GM18867 (cell line): ENCODE results near the gene KCNK6.
"Not testable (repeated sequence)": the region's sequence is repeated elsewhere in the genome, so short reads cannot be mapped to it uniquely, and the experiment has no call there.

ENCODE experiments used
- ATAC-seq: cut with Tn5 transposase; IDR thresholded peaks from one replicate; pipeline ENCODE4 v1.9.1; 2021; ENCODE audit warnings: mild to moderate bottlenecking, moderate library complexity; ENCODE audit not compliant: unreplicated experiment

The KCNK6 gene

DNA sequence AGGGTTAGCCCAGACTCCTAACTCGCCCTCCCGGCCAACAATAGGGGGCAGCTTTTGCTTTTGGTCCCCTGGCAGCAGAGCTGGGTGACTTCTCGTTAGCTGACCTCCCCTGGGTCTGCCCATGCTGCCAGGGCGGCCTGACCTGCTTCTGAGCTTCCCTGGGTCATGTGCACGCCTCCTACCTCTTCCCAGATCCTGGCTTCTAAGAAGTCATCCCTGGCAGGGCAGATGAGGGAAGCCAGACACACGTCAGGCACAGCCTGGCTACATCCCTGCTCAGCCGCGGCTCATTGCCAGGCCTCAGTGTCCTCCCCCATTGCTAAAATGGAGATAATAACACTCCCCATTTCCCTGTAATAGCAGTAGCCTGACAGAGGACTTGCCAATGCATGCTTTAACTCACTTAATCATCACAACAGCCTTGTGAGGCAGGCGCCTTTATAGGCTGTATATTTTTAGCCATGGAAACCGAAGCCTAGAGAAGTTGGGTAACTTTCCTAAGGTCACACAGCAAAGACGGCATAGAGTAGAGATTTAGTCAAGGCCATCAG lies 2.1 kb downstream of the KCNK6 start:
- ATAC-seq, result no peak

DNA sequence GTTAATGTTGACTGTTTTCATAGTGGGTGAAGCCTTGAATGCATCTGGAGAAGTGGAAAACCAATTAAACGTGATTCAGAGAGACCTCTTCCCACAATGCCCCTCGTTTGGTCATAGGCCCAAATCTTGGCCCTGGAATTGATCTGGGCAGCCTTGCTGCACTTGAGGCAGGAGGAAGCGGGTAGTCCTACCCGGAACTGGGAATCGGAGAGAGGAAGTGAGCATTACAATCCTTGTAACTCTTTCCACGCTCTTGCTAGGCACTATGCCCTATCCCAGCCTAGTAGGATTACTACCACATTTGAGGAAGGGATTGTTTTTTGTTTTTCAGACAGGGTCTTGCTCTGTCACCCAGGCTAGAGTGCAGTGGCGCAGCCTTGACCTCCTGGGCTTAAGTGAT lies 3.6 kb downstream of the KCNK6 start:
- ATAC-seq, result no peak

DNA sequence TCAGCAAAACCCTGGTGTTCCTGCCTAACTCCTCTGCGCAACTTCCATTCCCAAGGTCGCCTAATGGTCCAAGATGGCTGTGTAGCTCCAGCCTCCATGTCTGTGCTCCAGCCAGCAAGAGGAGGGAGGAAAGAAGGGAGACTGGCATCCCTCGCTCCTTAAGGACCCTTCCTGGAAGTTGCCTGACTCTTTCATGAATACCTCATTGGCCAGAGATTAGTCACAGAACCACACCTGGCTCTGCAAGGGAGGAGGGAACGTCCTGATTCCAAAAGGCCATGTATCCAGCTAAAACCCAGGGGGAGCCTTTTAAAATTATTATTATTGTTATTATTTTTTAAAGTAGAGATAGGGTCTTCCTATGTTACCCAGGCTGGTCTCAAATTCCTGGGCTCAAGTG lies 4.8 kb downstream of the KCNK6 start:
- ATAC-seq, result no peak

DNA sequence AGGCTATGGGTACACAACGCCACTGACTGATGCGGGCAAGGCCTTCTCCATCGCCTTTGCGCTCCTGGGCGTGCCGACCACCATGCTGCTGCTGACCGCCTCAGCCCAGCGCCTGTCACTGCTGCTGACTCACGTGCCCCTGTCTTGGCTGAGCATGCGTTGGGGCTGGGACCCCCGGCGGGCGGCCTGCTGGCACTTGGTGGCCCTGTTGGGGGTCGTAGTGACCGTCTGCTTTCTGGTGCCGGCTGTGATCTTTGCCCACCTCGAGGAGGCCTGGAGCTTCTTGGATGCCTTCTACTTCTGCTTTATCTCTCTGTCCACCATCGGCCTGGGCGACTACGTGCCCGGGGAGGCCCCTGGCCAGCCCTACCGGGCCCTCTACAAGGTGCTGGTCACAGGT lies 6.9 kb downstream of the KCNK6 start:
- ATAC-seq, result no peak

DNA sequence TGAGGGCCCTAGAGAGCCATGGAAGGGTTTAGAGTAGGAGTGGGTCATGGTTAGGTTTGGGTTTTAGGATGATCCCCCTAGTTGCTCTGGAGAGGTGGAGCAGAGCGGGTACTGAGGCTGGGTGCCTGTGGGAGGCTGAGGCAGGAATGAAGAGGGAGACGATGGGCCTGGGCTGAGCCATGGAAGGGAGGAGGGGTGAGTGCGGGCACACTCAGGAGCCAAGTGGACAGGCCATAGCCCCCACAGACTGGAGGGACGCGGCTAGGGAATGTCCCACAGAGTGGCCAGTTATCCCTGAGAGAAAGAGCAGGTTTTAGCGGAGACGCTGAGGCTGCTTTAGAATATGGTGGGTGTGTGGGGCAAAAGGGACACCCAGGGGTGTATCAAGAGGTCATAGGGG lies 10.0 kb downstream of the KCNK6 start:
- ATAC-seq, result no peak

DNA sequence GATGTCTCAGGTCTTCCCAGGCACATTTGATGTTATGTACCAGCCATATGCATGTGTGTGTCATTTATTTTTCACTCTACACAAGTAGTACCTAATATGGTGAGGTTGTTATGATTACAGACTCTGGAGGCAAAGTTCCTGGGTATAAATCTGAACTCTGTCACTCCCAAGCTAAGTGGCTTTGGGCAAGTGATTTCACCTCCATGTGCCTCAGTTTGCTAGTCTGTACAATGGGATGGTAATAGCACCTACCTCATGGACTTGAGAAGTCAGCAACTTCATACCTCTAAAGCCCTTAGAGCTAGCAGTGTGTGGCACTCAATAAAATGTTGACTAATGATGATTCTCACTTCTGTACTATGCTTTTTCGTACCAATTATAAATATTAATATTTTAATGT lies 12.1 kb downstream of the KCNK6 start:
- no peak for ATAC-seq

DNA sequence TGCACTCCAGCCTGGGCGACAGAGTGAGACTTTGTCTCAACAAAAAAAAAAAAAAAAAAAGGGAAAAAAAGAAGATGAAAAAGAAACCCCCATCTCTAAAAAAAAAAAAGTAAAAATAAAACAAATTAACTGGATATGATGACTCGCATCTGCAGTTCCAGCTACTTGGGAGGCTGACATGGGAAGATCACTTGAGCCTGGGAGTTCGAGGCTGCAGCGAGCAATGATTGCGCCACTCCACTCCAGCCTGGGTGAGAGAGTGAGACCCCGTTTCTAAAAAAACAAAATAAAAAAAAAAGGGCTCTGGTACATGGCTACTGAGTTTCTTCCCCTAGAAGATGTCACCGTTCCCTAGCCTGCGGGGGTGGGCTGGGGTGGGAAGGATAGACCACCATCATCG lies 13.6 kb downstream of the KCNK6 start:
- no peak for ATAC-seq

DNA sequence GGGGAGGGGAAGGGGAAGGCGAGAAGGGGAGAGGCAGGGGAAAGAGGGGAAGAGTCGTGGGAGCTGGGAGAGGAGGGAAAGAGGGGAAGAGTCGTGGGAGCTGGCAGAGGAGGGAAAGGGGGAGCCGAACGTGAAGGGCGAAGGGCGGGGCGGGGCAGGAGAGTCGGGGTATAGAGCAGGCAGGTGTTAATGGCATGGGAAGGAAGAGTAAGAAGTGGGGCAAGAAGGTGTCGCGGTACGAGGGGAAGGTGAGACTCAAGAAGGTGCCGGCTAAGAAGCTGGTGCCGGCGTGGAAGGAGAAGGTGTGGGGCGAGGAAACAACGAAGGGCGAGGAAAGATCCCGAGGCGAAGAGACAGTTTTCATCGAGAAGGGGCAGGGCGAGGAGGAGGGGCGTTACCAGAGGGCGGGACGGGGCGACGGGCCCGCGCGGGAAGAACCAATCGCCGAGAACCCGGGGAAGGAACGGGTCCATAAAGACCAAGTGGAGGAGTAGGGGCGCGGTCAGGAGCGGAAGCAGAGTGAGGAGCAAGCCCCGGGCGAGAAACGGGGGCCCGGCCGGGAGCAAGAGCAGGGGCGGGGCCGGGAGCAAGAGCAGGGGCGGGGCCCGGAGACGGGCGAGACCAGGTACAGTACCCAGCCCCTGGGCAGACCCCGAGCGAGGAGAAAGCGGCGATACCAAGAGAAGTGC lies 16.4 kb downstream of the KCNK6 start:
- peak; percentile 70 for ATAC-seq

DNA sequence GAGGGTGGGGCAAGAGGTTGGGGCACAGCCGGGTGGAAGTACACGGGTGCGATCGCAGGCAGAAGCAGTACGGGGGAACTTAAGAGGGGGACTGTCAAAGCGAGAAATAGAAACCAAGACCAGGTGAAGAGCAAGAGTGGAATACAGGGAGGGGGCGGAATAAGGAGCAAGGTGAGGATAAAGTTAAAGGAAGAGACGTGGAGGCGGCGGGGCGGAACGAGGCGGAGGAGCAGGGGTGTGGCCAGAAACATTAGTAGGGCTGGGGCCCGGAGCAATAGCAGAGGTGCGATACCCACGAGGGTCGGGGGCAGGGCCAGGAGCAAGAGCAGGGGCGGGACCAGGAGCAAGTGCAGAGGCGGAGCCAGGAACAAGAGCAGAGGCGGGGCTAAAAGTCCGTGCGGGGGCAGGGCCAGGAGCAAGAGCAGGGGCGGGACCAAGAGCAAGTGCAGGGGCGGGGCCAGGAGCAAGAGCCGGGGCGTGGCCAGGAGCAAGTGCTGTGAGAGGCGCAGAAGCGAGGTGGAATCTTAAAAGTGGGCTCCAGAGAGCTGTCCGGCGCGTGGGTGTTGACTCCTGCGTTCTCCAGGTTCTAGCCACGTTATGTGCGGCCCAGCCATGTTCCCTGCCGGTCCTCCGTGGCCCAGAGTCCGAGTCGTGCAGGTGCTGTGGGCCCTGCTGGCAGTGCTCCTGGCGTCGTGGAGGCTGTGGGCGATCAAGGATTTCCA lies 17.2 kb downstream of the KCNK6 start:
- peak; percentile 57 for ATAC-seq

DNA sequence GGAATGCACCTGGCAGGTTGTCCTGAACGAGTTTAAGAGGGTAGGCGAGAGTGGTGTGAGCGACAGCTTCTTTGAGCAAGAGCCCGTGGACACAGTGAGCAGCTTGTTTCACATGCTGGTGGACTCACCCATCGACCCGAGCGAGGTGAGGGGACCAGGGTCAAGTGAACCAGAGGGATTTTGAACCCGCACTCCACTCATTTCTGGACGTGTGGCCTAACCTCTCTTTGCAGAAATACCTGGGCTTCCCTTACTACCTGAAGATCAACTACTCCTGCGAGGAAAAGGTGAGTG lies 17.7 kb downstream of the KCNK6 start:
- ATAC-seq, result no peak

DNA sequence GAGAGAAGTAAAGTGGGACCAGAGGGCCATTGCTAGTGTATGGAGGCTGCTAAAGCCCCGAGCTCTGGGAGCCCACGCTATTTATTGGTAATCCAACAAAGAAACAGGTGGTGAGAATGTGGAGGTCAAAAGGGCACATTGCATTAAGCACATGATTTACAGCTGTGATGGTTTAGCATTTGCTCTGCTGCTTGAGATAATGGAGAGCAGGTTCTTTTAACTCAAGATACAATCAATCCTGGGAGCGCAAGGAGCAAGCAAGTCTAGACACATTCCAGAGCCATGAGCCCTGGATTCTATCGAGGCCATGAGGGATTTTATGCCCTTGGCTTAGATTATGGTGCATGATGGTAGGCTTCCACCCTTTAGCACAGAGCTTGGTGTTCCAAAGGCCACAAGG lies 19.4 kb downstream of the KCNK6 start:
- not testable (repeated sequence) for ATAC-seq

DNA sequence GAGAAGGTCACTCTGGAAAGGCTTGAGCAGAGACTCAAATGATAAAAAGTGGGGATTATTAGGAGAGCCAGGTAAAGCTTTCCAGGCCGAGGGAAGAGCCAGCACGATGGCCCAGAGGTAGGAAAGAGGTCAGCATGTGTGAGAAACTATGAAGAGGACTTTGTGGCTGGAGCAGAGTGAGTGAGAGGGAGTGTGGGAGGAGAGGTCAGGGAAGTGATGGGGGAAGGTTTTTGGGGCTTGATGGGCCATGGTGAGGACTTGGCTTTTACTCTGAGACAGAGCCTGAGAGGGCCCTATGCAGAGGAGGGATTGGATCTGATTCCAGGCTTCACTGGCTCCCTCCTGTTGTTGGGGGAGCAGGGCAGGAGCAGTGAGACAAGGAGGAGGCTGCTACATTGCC lies 21.3 kb downstream of the KCNK6 start:
- no peak for ATAC-seq

DNA sequence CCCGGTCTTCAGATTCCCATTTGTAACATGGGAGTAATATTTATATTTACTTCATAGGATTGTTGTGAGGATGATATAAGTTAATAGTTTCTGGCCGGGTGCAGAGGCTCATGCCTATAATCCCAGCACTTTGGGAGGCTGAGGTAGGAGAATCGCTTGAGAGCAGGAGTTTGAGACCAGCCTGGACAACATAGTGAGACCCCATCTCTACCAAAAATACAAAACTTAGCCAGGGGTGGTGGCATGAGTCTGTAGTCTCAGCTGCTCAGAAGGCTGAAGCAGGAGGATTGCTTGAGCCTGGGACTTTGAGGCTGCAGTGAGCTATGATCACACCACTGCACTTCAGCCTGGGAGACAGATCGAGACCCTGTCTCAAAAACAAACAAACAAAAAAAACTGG lies 27.2 kb downstream of the KCNK6 start:
- no peak for ATAC-seq

DNA sequence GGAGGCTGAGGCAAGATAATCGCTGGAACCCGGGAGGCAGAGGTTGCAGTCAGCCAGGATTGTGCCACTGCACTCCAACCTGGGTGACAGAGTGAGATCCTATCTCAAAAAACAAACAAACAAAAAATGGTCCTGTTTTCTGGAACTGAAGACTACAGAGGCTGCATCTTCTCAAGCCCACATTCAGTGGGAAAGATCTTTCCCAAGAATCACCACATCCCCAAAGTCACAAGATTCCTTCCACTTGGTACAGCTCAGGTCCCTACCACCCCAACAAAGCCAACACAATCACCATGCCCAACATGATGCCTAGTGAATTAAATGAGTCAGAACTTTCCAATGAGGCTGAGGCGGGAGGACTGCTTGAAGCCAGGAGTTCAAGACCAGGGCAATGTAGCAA lies 31.2 kb downstream of the KCNK6 start:
- no peak for ATAC-seq

DNA sequence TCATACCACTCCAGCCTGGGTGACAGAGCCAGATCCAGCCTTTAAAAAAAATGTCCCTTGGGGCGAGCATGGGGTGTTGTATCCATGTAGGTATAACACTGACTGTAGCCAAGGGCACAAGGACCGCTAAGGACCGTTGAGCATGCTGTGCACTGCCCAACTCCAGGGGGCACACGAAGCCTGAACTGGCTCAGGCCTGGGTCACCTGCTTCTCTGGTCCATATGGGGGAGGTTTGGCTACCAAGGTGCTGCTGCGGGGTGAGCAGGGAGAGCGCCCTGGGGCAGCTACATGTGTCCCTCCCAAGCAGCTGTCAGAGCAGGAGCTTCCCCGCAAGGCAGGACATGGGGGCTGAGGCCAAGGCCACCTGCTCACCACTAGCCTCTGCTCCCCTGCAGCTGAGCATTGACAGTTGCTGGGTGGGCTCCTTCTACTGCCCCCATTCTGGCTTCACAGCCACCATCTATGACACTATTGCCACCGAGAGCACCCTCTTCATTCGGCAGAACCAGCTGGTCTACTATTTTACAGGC lies 32.3 kb downstream of the KCNK6 start:
- ATAC-seq, result no peak

DNA sequence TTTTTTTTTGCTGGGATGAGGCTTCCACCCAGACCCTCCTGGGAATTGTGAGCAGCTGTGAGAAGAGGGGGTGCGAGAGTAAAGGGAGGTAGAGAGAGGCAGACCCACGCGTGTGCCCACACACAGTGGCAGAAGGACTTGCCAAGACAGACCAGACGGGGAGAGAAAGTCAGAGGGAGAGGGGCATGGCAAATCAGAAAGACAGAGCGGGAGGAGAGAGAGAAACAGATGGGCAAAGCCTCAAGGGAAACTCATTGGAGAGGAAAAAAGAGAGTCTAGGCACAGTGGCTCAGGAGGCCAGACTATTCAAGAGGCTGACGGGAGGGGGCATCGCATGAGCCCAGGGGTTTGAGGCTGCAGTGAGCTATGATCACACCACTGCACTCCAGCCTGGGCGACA lies 33.0 kb downstream of the KCNK6 start:
- ATAC-seq, result no peak

DNA sequence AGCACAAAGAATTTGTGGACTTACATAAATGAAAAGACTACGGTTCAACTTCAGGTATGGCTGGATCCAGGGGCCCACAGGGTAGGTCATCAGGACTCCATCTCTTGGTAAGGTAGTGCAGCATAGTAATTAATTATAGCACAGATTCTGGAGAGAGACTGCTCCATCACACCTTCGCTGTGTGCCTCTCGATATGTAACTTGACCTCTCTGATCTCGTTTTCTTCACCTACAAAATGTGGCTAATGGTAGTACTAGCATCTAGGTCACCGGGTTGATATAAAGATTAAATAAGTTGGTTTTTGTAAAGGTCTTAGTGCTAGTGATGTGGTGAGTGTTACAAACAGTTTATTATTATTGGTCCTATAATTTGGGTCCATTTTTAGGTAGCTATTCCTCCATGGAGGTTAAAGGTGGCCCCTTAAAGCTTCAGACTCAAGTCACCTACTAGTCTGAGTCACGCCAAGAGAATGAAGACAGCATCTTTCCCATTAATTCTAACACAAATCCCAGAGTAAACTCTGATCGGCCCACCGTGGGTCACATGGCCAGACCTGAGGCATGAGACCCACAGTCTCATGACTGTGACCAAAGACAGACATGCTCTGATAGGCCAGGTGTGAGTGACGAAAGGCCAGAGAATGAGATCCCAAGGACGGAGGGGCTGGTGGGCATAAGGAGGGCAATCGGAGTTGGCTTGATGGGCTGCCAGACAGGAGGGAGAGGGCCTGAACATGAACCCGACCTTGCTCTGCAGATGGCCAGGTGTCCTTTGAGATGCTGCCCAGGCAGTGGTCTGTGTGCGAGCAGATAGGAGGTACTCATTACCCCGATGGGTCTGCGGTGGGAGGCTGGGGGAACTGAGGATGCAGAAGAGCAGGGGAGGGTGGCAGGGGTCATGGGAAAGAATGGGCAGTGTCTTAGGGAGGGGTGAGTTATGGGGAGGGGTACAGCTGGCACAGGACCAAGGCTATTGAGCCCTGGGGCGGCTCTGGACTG lies 36.4 kb downstream of the KCNK6 start:
- no peak for ATAC-seq

DNA sequence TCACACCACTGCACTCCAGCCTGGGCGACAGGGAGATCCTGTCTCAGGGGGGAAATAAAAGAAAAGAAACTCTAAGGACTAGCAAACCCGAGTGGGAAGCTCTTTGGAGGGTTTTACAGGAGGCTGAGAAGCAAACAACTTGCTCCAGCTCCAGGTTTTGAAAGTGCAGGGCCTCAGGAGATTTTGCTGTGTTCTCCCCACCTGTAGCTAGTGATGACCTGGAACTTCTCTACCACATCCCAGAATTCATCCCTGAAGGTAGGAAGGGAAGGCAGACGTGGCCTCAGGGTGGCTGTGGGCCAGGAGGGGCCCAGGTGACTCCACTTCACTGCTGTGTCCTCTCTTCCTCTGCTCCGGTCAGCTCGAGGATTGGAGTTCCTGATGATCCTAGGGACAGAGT lies 38.4 kb downstream of the KCNK6 start:
- no peak for ATAC-seq

DNA sequence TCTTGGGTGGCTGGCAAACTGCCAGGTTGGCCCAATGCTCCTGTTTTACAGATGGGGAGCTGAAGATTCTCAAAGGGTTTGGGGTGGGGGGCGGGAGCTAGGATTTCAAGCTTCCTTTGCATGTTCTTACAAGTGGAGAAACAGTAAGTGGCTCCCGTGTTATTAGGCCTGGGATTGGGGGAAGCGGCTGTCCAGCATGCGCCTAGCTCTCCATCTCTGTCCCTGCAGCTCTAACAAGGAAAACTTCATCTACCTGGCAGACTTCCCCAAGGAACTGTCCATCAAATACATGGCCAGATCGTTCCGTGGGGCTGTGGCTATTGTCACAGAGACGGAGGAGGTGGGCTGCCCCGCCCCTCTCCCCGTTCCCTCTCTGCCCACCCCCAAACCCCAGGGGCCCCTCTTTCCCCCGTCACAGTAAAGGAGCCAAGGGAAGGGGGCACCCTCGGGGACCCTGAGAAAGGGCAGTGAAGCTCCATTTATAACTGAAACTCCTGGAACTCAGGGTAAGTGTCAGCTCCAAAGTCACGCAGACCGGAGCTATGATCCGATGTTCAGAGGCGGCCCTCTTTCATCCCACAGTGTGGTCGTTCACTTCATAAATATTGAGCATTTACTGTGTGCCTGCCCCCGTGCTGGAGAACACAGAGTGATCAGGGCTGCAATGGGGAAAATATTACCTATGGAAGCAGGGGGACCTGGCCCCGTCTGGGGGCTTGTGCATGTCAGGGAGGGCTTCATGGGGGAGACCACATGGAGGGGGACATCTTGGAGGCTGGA lies 39.8 kb downstream of the KCNK6 start:
- no peak for ATAC-seq

DNA sequence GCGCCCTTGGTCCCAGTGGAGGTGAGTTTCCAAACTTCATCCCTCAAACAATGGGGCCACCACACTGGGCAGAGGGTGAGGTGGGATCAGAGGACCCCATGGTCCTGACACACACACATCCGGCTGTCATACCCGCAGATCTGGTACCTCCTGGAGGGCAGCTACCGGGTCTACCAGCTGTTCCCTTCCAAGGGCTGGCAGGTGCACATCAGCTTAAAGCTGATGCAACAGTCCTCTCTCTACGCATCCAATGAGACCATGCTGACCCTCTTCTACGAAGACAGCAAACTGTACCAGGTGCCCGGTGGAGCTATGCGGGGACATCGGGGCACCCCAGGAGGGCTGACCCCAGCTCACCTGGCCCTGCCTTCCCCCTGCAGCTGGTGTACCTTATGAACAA lies 40.7 kb downstream of the KCNK6 start:
- no peak for ATAC-seq
